OCI-LY3 (cell line): ENCODE measurements around the gene SMURF1.

Experiments used
- CTCF ChIP-seq: fragments of 200-600, 300-600 bp; sonication (generic); IDR thresholded peaks from 2 replicates; pipeline ENCODE4 v1.5.1; 2014; ENCODE audit warnings: antibody characterized with exemption, low read length, low read depth
- EZH2phosphoT487 ChIP-seq: fragments of 200-600 bp; shearing (Covaris generic); IDR thresholded peaks from 2 replicates; pipeline ENCODE4 v1.6.1; 2018; ENCODE audit warnings: antibody characterized with exemption, mixed run types, low read depth

GRCh38 chr7:99078416-99078815, 65.5 kb downstream of the SMURF1 start:
- TF ChIP-seq EZH2phosphoT487, result no peak
- TF ChIP-seq CTCF, result no peak
